Activated CD4-positive, CD25-positive, alpha-beta regulatory T cell treated with anti-CD3 and anti-CD28 coated beads, Interleukin-2, amount 50 U/mL, for 16 hours (primary cell): ENCODE measurements around the gene DEXI.
"Not testable (repeated sequence)": the region's sequence is repeated elsewhere in the genome, so short reads cannot be mapped to it uniquely, and the experiment has no call there.

ENCODE experiments used
- DNase-seq: peaks from one replicate; pipeline ENCODE4 v3.0.0-alpha.2; 2020; ENCODE audit warnings: low read depth, low spot score

Gene DEXI

GRCh38 chr16:10969615-10970014 lies 27.3 kb upstream of the DEXI start:
- DNase-seq: no peak

GRCh38 chr16:10968498-10968897 lies 26.2 kb upstream of the DEXI start:
- DNase-seq: no peak

- DNase-seq: no peak
Observed at GRCh38 chr16:10967986-10968385, 25.7 kb upstream of the DEXI start.

- DNase-seq: not testable (repeated sequence)
Observed at GRCh38 chr16:10966559-10966958, 24.3 kb upstream of the DEXI start.

GRCh38 chr16:10966129-10966528 lies 23.9 kb upstream of the DEXI start:
- DNase-seq: no peak

GRCh38 chr16:10965440-10966061 lies 23.3 kb upstream of the DEXI start:
- no peak for DNase-seq

- DNase-seq: peak; percentile 58
Observed at GRCh38 chr16:10964891-10965326, 22.6 kb upstream of the DEXI start.

- peak; percentile 67 for DNase-seq
Observed at GRCh38 chr16:10964039-10964890, 22.0 kb upstream of the DEXI start.

GRCh38 chr16:10961231-10961630 lies 19.0 kb upstream of the DEXI start:
- no peak for DNase-seq

GRCh38 chr16:10959161-10959560 lies 16.9 kb upstream of the DEXI start:
- DNase-seq: no peak

- no peak for DNase-seq
Observed at GRCh38 chr16:10957771-10958482, 15.7 kb upstream of the DEXI start.

GRCh38 chr16:10954903-10955302 lies 12.6 kb upstream of the DEXI start:
- DNase-seq: no peak

- DNase-seq: no peak
Observed at GRCh38 chr16:10951026-10951425, 8.8 kb upstream of the DEXI start.

GRCh38 chr16:10950393-10950792 lies 8.1 kb upstream of the DEXI start:
- no peak for DNase-seq

GRCh38 chr16:10949424-10949970 lies 7.2 kb upstream of the DEXI start:
- no peak for DNase-seq

GRCh38 chr16:10947211-10947787 lies 5.0 kb upstream of the DEXI start:
- DNase-seq: no peak

- no peak for DNase-seq
Observed at GRCh38 chr16:10946308-10946707, 4.0 kb upstream of the DEXI start.

GRCh38 chr16:10945065-10945787 lies 3.0 kb upstream of the DEXI start:
- DNase-seq: no peak

GRCh38 chr16:10944249-10945064 lies 2.2 kb upstream of the DEXI start, which contains the start of gene CLEC16A:
CLEC16A (plus strand) TSS chr16:10944564; CDS start chr16:10944718, 154 bp downstream.
- peak; percentile 95 for DNase-seq

GRCh38 chr16:10943064-10943353 lies 741 bp upstream of the DEXI start:
- DNase-seq: no peak
